Measurements from ENCODE around the gene LMBR1.

The LMBR1 gene

GRCh38 chr7:156783864-156784263 is 109.1 kb downstream of the LMBR1 start:
- no peak overlapping the region for H3K4me3 ChIP-seq (ENCODE audit: low read depth, low read length)
- H3K27me3 ChIP-seq = no peaks in the 10 kb centered on the region
- DNase-seq = no peak
- no peaks in the 10 kb centered on the region for H3K9me3 ChIP-seq
- TF ChIP-seq CTCF (IDR thresholded peaks at IDR 0.05; ENCODE audit: low read depth, low read length) = no peak
- H3K36me3 ChIP-seq = no peaks in the 10 kb centered on the region; the same call in 1 of the 2 replicates
- peaks cover 31% of the 10 kb centered on the region for H3K4me1 ChIP-seq

- Histone ChIP-seq H3K27me3 (no peaks in the 10 kb centered on the region), H3K36me3 (no peaks in the 10 kb centered on the region; the same call in 1 of the 2 replicates), H3K4me1 (peaks cover 42% of the 10 kb centered on the region), H3K4me3 (ENCODE audit: low read depth, low read length) (no peak overlapping the region), H3K9me3 (no peaks in the 10 kb centered on the region)
- no peak for TF ChIP-seq CTCF (IDR thresholded peaks at IDR 0.05; ENCODE audit: low read depth, low read length)
- DNase-seq = no peak
Measured at GRCh38 chr7:156781972-156782371, 111.0 kb downstream of the LMBR1 start.

GRCh38 chr7:156780724-156781455 is 112.1 kb downstream of the LMBR1 start:
- no peak for TF ChIP-seq CTCF (IDR thresholded peaks at IDR 0.05; ENCODE audit: low read depth, low read length)
- H3K27me3 ChIP-seq = no peaks in the 10 kb centered on the region
- H3K4me1 ChIP-seq = peaks cover 42% of the 10 kb centered on the region
- H3K36me3 ChIP-seq = no peaks in the 10 kb centered on the region; the same call in 1 of the 2 replicates
- no peak for DNase-seq
- no peak overlapping the region for H3K4me3 ChIP-seq (ENCODE audit: low read depth, low read length)
- H3K9me3 ChIP-seq = no peaks in the 10 kb centered on the region

GRCh38 chr7:156778668-156779067 is 114.3 kb downstream of the LMBR1 start:
- Histone ChIP-seq H3K27me3 (no peaks in the 10 kb centered on the region), H3K9me3 (no peaks in the 10 kb centered on the region), H3K4me1 (peaks cover 33% of the 10 kb centered on the region), H3K4me3 (ENCODE audit: low read depth, low read length) (0 out of 2 replicates have a peak overlapping the region, but pooled peaks have one; percentile 1), H3K36me3 (no peaks in the 10 kb centered on the region; the same call in 1 of the 2 replicates)
- peak; percentile 68 for DNase-seq
- TF ChIP-seq CTCF (IDR thresholded peaks at IDR 0.05; ENCODE audit: low read depth, low read length) = no peak

GRCh38 chr7:156778201-156778600 is 114.8 kb downstream of the LMBR1 start:
- TF ChIP-seq CTCF (IDR thresholded peaks at IDR 0.05; ENCODE audit: low read depth, low read length) = peak; percentile 9; the same call in 1 of the 2 replicates
- Histone ChIP-seq H3K9me3 (no peaks in the 10 kb centered on the region), H3K4me1 (peaks cover 33% of the 10 kb centered on the region), H3K27me3 (no peaks in the 10 kb centered on the region), H3K36me3 (no peaks in the 10 kb centered on the region; the same call in 1 of the 2 replicates), H3K4me3 (ENCODE audit: low read depth, low read length) (0 out of 2 replicates have a peak overlapping the region, but pooled peaks have one; percentile 1)
- no peak for DNase-seq

All from BE2C (cell line).